ENCODE measurements around the gene DONSON. TPM values are rescaled to one million over a fixed set of nuclear protein-coding genes. Genes with fewer than 3 reads are reported as not detected.

Gene DONSON
- total and polyA plus RNA-seq, 2 of the 13 experiments (the other 11 are each of a cell fraction or from before 2014, with no cell fraction given), result 35.4 to 63.6 TPM

- TF ChIP-seq ZBTB8A (CRISPR knock-in tag; IDR thresholded peaks at IDR 0.05; ENCODE audit: borderline replicate concordance, low read depth) (0 out of 2 replicates have a peak, but pooled peaks have one; percentile 54), KDM2A (CRISPR knock-in tag; IDR thresholded peaks at IDR 0.05; ENCODE audit: borderline replicate concordance, low read depth) (no peak), RERE (CRISPR knock-in tag; IDR thresholded peaks at IDR 0.05; ENCODE audit: low read depth) (no peak), KDM5A (IDR thresholded peaks at IDR 0.05; ENCODE audit: borderline replicate concordance, low read length) (0 out of 2 replicates have a peak, but pooled peaks have one; percentile 12), KMT2A (CRISPR knock-in tag; IDR thresholded peaks at IDR 0.05) (0 out of 2 replicates have a peak, but pooled peaks have one; percentile 40), ZXDC (CRISPR knock-in tag; IDR thresholded peaks at IDR 0.05) (0 out of 2 replicates have a peak, but pooled peaks have one; percentile 4), NFAT5 (CRISPR knock-in tag; IDR thresholded peaks at IDR 0.05) (peak; percentile 50; the same call in 1 of the 2 replicates), ZNF510 (CRISPR knock-in tag; IDR thresholded peaks at IDR 0.05; ENCODE audit: low read depth) (0 out of 2 replicates have a peak, but pooled peaks have one; percentile 35), MXD1 (CRISPR knock-in tag; IDR thresholded peaks at IDR 0.05) (peak; percentile 52; the same call in 1 of the 2 replicates), ZNF891 (CRISPR knock-in tag; IDR thresholded peaks at IDR 0.05) (0 out of 2 replicates have a peak, but pooled peaks have one; percentile 21), ZNF230 (CRISPR knock-in tag; IDR thresholded peaks at IDR 0.05) (0 out of 2 replicates have a peak, but pooled peaks have one; percentile 25), NRL (CRISPR knock-in tag; IDR thresholded peaks at IDR 0.05; ENCODE audit: borderline replicate concordance) (peak; percentile 7; the same call in 1 of the 2 replicates), STAG1 (CRISPR knock-in tag; IDR thresholded peaks at IDR 0.05) (0 out of 2 replicates have a peak, but pooled peaks have one; percentile 1), ARNTL (CRISPR knock-in tag; IDR thresholded peaks at IDR 0.05) (peak; percentile 42; the same call in 1 of the 2 replicates)
Observed at GRCh38 chr21:33587792-33588484, 546 bp downstream of the DONSON start (continued).
